Stimulated activated CD8-positive, alpha-beta memory T cell treated with anti-CD3 and anti-CD28 coated beads, Interleukin-4, amount 100 ng/mL, for 1 hour (primary cell): Measurements from ENCODE around the gene UBE2Q2.
"Not testable (repeated sequence)": the region's sequence is repeated elsewhere in the genome, so short reads cannot be mapped to it uniquely, and the experiment has no call there.

Source experiments
- DNase-seq, 2 donors: peaks; one replicate each; pipeline ENCODE4 v3.0.0-alpha.2; 2020; ENCODE audit warnings: low read depth in 2 of 2, low spot score in 1 of 2

The UBE2Q2 gene

GRCh38 chr15:75864213-75865059 is 21.2 kb downstream of the UBE2Q2 start:
- DNase-seq, result no peak

- not testable (repeated sequence) for DNase-seq
These were observed 22.8 kb downstream of the UBE2Q2 start for GRCh38 chr15:75866045-75866444.

- DNase-seq, result no peak
These were observed 23.7 kb downstream of the UBE2Q2 start for GRCh38 chr15:75866916-75867315.

GRCh38 chr15:75867449-75867848 is 24.2 kb downstream of the UBE2Q2 start:
- DNase-seq, result no peak

- no peak for DNase-seq
These were observed 24.8 kb downstream of the UBE2Q2 start for GRCh38 chr15:75868019-75868418.

GRCh38 chr15:75869446-75869845 is 26.2 kb downstream of the UBE2Q2 start:
- DNase-seq, result no peak

- DNase-seq, result not testable (repeated sequence)
These were observed 28.3 kb downstream of the UBE2Q2 start for GRCh38 chr15:75871589-75871988.

GRCh38 chr15:75872403-75872990 is 29.2 kb downstream of the UBE2Q2 start:
- DNase-seq, result no peak

- no peak for DNase-seq
These were observed 40.8 kb downstream of the UBE2Q2 start for GRCh38 chr15:75884041-75884440.

- DNase-seq, result no peak
These were observed 43.9 kb downstream of the UBE2Q2 start for GRCh38 chr15:75887178-75887577.

- no peak for DNase-seq
These were observed 48.6 kb downstream of the UBE2Q2 start for GRCh38 chr15:75891895-75892294.

GRCh38 chr15:75895731-75896130 is 52.5 kb downstream of the UBE2Q2 start:
- no peak for DNase-seq

- DNase-seq, result no peak
These were observed 57.3 kb downstream of the UBE2Q2 start for GRCh38 chr15:75900577-75900976.

- no peak for DNase-seq
These were observed 58.9 kb downstream of the UBE2Q2 start for GRCh38 chr15:75902129-75902557.

GRCh38 chr15:75903331-75904239 is 60.3 kb downstream of the UBE2Q2 start, which contains the start of gene FBXO22:
TSS of gene FBXO22 (plus strand) at chr15:75903878. CDS start at chr15:75903964, 86 bp downstream.
- DNase-seq, result peak; percentile 72 to 78

GRCh38 chr15:75905231-75905630 is 62.0 kb downstream of the UBE2Q2 start:
- no peak for DNase-seq

GRCh38 chr15:75910355-75910754 is 67.1 kb downstream of the UBE2Q2 start:
- DNase-seq, result not testable (repeated sequence)

- DNase-seq, result no peak
These were observed 73.7 kb downstream of the UBE2Q2 start for GRCh38 chr15:75916978-75917377.

- DNase-seq, result no peak
These were observed 74.9 kb downstream of the UBE2Q2 start for GRCh38 chr15:75918135-75918534.

- no peak for DNase-seq
These were observed 76.8 kb downstream of the UBE2Q2 start for GRCh38 chr15:75920079-75920478.
